HG03095 (cell line): ENCODE results near the gene DIAPH1.

Experiments used
- ATAC-seq: cut with Tn5 transposase; IDR thresholded peaks from one replicate; pipeline ENCODE4 v1.9.1; 2021; ENCODE audit warnings: moderate library complexity; ENCODE audit not compliant: unreplicated experiment

The DIAPH1 gene

DNA sequence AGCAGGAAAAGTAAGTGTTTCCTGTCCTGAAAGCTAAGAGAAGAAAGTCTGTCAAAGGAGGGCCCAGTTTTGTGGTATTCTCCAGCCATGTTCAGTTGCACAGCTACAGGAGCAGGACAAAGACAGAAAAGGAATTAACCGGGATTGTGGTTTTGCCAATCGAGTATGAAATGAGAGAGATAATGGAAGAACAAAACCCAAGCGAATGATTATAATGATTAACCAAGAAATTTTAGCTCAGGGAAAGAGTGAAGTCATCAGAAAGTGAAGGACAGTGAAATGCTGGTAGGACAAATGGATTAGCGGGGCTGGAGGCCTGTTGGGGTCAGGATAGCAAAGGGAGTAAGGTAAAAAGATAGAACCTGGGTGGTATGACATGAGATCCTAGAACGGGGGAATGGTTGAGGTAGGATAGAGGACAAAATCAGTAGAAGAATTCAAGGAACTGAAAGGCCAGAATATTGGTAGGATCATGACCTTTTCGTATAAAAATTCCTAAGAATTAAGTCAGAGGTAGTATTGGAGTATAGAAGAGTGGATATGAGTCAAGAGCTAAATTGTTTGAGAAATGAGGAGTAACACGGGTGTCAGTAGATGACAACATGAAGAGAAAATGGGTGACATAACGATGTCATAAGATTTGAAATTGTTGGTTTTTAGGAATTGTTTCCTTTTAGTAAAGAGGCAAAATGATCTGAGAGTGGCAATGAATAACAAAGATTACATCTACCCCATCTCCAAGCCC, 52.8 kb downstream of the DIAPH1 start:
- ATAC-seq, result no peak

DNA sequence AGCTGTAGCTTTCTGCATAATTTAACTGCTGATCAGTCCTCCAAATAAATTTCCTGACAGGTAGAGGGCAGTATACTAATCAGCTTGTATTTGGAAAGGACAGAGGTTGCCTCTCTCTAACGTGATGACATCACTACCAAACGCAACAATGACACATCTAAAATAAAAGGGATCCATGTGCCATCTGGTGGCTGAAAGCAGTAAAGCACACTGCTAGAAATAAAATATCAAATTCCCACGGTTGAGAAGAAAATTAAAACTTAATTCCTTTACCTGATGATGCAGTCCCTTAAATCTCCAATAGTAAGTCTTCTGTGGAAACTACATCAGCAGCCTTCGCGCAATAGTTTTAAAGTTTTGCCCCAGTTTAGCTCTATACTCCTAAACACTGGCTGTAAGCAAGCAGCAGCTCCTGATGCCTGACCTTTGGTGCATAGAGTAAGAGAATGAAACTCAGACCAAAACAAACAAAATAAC, 54.5 kb downstream of the DIAPH1 start:
- peak; percentile 97 for ATAC-seq

DNA sequence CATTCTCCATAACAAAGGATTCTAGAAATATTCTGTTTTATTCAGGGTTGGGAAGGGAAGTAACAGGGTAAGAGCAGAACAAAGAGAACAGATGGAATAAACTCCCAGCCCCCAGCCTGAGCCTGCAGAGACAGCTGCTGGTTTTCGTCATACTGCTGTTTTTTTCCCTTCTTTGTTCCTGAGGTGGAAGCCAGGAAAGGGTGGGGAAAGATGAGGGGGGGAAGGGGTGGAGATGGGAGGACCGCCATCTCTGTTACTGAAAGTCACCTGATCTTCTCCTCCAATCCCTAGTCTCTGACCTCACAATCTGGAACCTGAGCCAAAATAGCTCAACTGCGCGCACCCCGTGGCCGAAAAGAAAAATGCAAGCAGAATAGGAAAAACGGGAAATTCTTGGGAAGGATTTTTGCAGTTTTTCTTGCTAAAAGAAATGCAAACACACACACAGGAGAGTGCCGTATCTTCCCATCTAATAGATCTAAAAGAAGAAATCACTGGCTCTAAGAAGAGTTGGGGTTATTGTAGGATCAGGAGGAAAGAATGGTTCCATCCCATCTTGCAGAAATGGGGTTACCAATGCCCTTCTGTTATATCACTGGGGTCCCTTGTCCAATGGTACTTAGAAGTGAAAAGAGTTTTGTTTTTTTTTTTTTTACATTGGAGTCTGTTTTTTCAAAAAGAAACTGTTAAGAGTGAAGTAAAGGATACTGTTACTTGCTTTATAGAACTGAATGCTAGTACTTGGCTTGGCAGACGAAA, 57.9 kb downstream of the DIAPH1 start:
- no peak for ATAC-seq

DNA sequence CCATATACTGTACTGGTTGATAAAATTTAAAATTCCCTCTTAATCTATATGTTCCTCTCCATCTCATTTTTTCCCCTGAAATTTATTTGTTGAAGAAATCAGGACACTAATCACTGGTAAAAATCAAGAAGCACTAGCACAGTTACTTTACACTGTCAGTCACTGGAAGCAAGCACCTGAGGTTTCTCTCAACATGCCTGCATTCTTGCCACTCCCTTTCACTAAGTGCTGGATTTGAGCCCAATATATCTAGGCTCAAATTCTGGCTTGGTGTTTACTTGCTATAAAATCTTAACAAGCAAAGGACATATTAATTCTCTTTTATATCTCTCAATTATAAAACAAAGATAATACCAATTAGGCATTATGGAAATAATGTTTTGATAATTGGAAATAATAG, 58.6 kb downstream of the DIAPH1 start:
- no peak for ATAC-seq

DNA sequence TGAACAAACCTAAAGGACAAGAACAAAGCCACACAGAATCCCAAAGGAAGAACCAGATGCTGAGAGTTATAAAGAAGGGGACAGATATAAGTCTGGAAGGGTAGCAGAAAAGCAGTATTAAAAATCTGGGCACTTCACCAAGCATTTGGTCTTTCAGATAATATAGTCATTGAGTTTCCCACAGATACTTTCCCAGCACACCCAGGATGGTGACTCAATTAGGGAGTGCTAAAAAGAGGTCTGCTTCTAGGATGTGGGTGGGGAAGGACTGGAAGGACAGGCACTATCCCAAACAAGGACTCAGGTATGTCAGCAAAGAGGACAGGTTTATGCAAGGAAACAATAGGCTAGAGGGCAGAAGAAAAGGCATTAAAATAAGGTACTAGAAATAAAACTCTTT, 59.3 kb downstream of the DIAPH1 start:
- ATAC-seq, result no peak

DNA sequence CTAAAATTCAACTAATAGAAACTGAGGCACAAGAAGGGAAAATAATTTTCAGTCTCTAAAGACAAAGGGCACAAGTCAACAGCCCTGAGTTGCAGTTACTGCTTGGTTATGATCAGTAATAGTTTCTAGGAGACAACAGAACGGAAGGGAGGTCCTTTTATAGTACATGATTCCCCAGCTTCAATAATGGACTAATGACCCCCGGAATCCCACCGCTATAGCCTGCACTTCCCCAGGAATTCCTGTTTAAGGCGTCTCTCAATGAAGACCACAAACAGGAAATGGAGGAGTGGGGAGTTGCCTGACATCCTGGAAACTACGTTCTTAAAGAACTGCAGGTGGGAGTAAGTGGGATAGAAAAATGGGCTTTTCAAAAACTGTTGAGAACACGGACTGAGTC, 60.6 kb downstream of the DIAPH1 start:
- ATAC-seq, result no peak

DNA sequence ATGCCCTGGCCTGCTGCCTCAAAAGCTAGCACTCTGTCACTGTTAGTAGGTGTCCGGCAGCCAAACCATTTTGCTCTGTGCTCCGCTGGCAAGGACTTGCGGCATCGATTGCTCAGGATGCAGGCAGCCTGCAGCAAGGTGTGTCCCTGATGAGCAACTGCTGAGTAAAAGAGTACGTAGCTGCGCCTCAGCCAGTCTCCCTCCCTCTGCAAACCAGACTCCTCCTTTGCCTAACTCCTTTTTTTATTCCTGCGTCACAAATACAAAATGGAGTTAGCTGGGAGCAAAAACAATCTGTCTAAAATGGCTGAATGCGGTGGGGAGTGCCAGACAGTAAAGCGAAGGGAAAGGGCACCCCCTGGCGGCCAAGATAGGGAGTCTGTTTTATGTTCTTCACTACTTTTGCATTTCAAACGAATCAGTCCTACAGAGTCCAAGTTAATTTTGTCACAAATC, 61.1 kb downstream of the DIAPH1 start:
- ATAC-seq, result peak; percentile 69

DNA sequence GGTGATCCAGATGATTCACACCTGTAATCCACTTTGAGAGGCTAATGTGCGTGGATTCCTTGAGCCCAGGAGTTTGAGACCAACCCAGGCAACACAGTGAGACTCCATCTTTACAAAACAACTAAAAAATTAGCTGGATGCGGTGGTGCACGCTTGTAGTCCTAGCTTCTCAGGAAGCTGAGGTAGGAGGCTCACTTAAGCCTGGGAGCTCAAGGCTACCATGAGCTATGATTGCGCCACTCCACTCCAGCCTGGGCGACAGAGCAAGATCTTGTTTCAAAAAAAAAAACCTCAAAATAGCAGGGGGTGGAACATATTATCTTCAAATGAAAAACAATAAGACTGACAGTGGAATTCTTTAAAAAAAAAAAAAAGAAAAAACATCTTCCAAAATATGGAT, 70.9 kb downstream of the DIAPH1 start:
- ATAC-seq, result no peak

DNA sequence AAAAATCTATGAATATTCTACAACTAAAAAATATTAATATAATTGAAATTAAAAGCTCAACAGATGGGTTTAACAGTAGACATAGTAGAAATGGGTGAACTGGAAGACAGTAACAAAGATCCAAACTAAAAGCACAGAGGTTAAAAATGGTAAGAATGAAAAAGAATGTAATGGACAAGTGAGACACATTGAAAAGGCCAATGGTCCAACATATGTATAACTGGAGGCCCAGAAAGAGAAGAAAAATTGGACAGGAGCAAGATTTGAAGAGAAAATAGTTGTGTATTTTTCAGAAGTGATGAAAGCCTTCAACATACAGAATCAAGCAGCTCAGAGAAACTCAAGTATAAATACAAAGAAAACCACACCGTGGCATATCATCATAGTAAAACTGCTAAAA, 71.3 kb downstream of the DIAPH1 start:
- no peak for ATAC-seq

DNA sequence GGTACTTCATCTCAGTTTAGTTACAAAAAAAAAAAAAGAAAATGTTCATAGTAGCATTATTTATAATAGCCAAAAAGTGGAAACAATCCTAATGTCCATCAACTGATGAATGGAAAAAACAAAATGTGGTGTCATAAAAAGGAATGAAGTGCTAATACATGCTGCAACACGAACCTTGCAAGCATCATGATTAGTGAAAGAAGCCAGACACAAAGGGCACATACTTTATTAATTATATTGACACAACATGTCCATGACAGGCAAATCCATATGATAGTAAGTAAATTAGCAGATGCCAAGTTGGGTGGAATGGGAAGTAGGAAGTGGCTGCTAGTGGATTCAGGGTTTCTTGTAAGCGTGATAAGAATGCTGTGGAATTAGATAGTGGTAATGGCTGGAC, 75.7 kb downstream of the DIAPH1 start:
- no peak for ATAC-seq

DNA sequence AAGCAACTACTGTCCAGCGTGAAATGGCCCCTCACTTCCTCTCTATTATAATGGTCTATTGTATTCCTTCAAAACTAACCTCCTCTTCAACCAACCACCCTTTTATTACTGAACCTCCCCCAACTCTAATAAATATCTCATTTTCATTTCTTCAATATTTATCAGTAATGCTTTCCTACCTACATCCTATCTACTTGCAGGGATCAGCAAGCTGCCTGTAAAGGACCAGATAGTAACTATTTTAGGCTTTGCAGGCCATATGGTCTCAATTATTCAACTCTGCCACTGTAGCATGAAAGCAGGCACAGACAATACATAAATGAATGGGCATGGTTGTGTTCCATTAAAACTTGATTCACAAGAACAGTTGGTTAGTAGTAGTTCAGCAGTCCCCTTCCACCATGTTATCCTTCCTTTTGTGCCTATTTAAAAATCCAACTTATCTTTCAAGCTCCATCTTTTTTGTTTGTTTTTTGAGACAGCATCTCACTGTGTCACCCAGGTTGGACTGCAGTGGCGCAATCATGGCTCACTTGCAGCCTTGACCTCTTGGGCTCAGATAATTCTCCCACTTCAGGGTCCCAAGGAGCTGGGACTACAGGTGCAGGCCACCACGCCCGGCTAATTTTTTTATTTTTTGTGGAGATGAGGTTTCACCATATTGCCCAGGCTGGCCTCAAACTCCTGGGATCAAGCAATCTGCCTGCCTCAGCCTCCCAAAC, 84.1 kb downstream of the DIAPH1 start:
- no peak for ATAC-seq

DNA sequence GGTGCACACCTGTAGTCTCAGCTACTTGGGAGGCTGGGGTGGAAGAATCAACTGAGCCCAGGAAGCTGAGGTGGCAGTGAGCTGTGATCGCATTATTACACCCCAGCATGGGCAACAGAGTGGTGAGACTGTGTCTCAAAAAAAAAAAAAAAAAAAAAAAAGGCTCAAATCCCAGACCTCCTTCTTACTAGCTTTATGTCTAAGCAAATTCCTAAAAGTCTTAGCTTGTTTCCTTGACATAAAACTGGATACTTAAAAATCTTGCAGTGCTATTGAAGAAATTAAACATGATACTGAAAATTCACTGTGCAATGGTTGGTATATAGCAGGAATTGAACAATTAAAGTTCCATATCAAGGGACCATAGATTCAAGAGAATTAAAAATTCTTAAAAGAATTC, 84.9 kb downstream of the DIAPH1 start:
- no peak for ATAC-seq

DNA sequence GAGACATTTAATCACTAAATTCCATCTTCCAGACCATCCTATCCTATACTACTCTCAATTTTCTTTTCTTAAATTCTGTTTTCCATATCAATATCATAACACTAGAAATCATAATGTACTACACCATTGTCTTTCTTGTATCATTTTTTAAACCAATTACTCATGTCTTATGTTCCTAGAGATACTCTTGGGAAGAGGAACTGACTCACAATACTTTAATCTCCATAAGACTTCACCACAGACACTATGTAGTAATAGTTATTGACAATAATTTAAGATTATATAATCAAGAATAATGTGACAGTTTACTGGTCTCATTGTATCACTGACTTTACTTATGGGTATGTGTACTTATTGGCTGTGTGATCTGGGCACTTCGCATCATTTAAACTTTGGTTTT, 86.1 kb downstream of the DIAPH1 start:
- ATAC-seq, result no peak

DNA sequence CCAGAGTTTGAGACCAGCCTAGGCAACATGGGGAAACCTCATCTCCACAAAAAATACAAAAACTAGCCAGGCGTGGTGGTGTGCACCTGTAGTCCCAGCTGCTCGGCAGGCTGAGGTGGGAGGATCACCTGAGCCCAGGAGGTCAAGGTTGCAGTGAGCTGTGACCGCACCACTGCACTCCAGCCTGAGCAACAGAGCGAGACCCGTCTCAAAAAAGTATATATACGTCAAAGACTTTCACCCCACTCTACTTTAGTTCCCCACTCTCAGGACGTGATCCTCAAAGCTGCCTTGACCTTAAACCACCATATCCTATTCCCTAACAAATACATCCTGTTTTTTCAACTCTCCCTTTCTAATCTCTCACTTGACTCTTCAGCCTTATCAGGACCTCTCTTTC, 88.9 kb downstream of the DIAPH1 start:
- peak; percentile 45 for ATAC-seq

DNA sequence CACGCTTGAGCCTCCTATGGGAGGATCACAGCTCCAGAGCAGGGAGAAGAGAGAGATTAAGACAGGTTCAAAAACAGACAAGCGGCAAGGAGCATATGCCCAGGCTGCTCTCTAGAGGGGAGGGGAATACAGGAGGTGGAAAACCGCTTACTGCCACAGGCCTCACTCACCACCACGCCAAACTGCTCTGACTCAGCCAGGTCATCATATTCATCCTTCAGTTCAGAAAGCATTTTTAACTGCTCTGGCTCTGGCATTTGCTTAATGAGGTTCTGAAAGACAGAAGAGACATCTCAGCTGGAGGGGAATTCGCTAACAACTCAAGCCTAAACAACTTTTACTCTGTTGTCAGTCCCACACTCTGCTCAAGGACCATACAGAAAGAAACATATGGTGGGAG, 89.8 kb downstream of the DIAPH1 start:
- peak; percentile 49 for ATAC-seq

DNA sequence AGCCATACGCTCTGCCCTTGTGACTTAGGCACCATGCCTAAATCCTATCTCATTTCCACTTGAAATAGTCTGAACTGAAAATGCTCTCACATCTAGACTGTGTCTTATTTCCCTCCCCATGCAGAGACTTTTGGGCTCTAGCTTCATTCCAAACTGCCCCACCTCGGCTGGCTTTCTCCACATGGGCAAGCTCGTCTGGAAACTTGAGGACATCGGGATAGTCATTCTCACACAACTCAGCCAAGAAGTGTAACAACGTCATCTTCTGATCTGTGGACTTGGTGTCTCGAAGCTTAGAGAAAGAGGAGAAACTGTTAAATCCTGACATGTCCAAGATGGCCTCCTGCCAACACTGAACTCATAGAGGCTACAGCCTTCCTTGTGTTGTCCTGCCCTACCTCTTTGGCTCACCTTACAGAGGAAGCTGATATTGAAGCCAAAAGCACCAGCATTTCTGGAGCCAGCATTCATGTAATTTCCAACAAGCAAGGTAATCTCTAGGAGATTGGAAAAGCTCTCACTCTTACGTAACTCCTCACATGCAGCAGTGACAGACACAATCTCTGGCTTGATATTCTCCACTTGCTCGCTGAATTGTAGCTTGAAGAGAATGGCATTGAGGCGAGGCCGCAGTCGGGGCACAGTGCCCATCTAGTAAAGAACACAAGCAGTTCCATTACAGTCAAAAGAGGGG, 90.4 kb downstream of the DIAPH1 start:
- no peak for ATAC-seq

DNA sequence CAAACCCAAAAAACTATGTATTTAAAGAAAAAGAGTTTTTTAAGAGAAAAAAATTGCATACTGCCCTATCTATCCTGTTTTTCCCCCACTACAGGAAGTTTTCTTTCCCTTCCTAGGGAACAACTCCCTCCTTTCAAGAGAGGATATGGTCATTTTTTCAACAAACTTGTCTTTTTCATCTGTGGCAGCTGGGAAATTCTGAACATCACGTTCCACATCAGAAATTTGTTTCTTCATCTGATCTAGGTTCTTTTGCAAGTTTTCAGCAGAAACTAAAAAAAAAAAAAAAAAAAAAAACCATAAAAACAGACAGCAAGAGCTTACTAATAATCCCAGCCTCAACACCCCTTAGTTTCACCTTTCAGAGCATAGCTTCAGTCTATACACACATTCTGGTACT, 91.4 kb downstream of the DIAPH1 start:
- ATAC-seq, result no peak

DNA sequence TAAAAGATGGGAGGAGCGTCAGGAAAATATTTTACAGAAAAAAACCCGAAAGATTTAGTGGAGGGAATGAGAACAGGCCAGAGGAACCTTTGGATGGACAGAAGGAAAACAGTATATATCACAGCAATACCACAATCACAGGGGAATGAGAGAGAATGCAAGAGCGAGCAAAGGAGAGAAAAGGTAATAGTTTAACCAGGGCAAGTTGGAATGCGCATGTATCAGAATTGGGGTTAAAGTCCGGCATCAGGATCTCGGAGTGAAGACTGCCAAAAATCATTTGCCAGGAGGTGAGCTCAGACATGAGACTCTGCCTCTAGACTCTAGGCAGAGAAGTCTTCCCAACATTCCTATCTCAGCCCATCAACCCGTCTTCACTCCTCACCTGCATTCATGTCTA, 93.1 kb downstream of the DIAPH1 start:
- no peak for ATAC-seq

DNA sequence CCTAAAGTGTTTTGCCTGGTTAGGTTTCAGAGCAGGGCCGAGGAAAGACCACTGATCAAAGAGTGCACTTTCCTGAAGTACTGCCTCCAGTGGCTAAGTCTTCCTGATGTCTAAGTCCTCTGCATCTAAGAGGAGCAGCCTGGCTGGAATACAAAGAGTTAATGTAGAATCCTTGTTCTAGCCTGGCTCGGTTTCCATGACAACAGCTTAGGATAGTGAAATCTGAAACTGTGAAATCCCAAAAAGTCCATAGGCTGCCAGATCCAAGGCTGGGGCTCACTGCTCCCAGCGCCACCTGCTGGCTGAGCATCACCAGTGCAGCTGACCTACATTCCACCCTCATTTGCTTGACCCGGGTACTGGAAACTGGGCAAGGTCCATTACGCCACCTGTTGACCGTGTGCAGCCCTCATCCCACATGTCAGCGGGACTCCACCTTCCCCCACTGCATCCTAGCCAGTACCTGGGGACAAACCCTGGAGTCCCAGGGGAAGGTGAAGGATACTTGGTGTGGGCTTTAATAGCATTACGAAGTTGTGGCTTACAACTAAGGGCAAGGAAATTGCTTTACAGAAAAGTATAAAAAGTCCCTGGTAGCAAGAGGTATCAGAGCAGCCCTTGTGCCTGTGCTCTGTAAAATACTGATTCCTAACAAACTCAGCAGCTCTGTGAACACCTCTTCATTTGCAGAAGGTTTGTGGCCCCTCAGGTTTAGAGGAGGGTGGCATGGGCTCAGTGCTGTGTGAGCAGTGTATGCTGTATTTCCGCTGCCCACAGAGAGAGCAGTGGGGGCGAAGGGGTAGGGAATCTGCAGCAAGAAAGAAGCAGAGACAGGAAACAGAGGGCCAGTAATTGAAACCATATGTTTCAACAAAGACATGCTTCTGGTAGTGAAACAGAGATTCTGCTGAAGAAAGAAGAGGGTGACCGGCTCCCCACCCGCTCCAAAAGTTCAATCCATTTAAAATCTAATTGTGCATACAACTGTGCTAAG, 93.9 kb downstream of the DIAPH1 start:
- ATAC-seq, result peak; percentile 50

DNA sequence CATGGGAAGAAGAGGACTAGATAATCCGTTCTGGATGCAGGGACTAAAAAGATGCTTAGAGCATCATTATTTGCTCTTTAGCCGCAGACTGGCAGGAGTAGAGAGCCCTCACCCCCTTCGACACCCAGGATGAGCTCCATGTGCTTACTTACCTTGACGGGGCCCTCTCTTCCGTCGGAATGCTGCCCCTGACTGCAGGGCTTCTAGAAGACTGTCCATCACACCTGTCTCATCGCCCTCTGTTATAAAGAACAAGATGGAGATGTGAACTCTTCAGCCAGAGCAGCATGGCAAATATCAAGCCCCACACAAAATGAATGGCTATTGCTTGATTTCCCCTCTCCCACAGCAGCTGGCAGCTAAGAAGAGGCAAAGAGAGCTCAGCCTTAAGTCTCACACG, 94.8 kb downstream of the DIAPH1 start:
- ATAC-seq, result no peak
